ENCODE data around the gene MINK1.
A peak's percentile ranks its signal among the peaks of the same experiment; 100 is the strongest.

MINK1 gene

GRCh38 chr17:4833941-4834680 lies 971 bp downstream of the MINK1 start:
- H3K4me3 ChIP-seq (replicated peaks; ENCODE audit: insufficient read depth, low read length): peak overlapping the region; percentile 77
- H3K27me3 ChIP-seq (ENCODE audit: insufficient read depth, poor library complexity, severe bottlenecking): no peaks in the 10 kb centered on the region
- TF ChIP-seq CTCF (IDR thresholded peaks at IDR 0.05; ENCODE audit: insufficient read depth, low read length): no peak
- no peak for TF ChIP-seq POLR2AphosphoS5 (IDR thresholded peaks at IDR 0.05; ENCODE audit: low read depth)
- TF ChIP-seq SPI1 (IDR thresholded peaks at IDR 0.05; ENCODE audit: borderline replicate concordance, low read depth): no peak
- no peak for TF ChIP-seq REST (IDR thresholded peaks at IDR 0.05; ENCODE audit: insufficient replicate concordance, low read depth)
- no peak for TF ChIP-seq GABPA (IDR thresholded peaks at IDR 0.05; ENCODE audit: low read depth)
- DNase-seq (ENCODE audit: low read depth in 1 of 2, low spot score in 1 of 2): peak in 1 of 2 experiments; percentile 21
- H3K27ac ChIP-seq (replicated peaks): peak overlapping the region; percentile 71

GRCh38 chr17:4834681-4835020 lies 1.5 kb downstream of the MINK1 start:
- TF ChIP-seq POLR2AphosphoS5 (IDR thresholded peaks at IDR 0.05; ENCODE audit: low read depth) (no peak), CTCF (IDR thresholded peaks at IDR 0.05; ENCODE audit: insufficient read depth, low read length) (no peak), REST (IDR thresholded peaks at IDR 0.05; ENCODE audit: insufficient replicate concordance, low read depth) (no peak), GABPA (IDR thresholded peaks at IDR 0.05; ENCODE audit: low read depth) (no peak), SPI1 (IDR thresholded peaks at IDR 0.05; ENCODE audit: borderline replicate concordance, low read depth) (no peak)
- DNase-seq (ENCODE audit: low read depth in 1 of 2, low spot score in 1 of 2): no peak
- H3K4me3 ChIP-seq (replicated peaks; ENCODE audit: insufficient read depth, low read length): peak overlapping the region; percentile 77; the same call in 1 of the 2 replicates

GRCh38 chr17:4836221-4836620 lies 3.1 kb downstream of the MINK1 start:
- no peak for TF ChIP-seq CTCF (IDR thresholded peaks at IDR 0.05; ENCODE audit: insufficient read depth, low read length)
- TF ChIP-seq GABPA (IDR thresholded peaks at IDR 0.05; ENCODE audit: low read depth): no peak
- TF ChIP-seq POLR2AphosphoS5 (IDR thresholded peaks at IDR 0.05; ENCODE audit: low read depth): no peak
- no peak for TF ChIP-seq REST (IDR thresholded peaks at IDR 0.05; ENCODE audit: insufficient replicate concordance, low read depth)
- no peak for TF ChIP-seq SPI1 (IDR thresholded peaks at IDR 0.05; ENCODE audit: borderline replicate concordance, low read depth)
- peak in 1 of 2 experiments; percentile 7 for DNase-seq (ENCODE audit: low read depth in 1 of 2, low spot score in 1 of 2)
- no peak overlapping the region for H3K27ac ChIP-seq (replicated peaks)
- no peaks in the 10 kb centered on the region for H3K27me3 ChIP-seq (ENCODE audit: insufficient read depth, poor library complexity, severe bottlenecking)
- H3K4me3 ChIP-seq (replicated peaks; ENCODE audit: insufficient read depth, low read length): no peak overlapping the region

More at GRCh38 chr17:4834681-4835020, 1.5 kb downstream of the MINK1 start:
- H3K27ac ChIP-seq (replicated peaks): no peak overlapping the region
- no peaks in the 10 kb centered on the region for H3K27me3 ChIP-seq (ENCODE audit: insufficient read depth, poor library complexity, severe bottlenecking)
